Measurements from ENCODE around the gene F8. TPM values are rescaled to one million over a fixed set of nuclear protein-coding genes. Genes with fewer than 3 reads are reported as not detected.
"Not testable (repeated sequence)": the region's sequence is repeated elsewhere in the genome, so short reads cannot be mapped to it uniquely, and the experiment has no call there.

Gene F8
- total RNA-seq, 1 experiment from 2014 or later, result 9.3 TPM

DNA sequence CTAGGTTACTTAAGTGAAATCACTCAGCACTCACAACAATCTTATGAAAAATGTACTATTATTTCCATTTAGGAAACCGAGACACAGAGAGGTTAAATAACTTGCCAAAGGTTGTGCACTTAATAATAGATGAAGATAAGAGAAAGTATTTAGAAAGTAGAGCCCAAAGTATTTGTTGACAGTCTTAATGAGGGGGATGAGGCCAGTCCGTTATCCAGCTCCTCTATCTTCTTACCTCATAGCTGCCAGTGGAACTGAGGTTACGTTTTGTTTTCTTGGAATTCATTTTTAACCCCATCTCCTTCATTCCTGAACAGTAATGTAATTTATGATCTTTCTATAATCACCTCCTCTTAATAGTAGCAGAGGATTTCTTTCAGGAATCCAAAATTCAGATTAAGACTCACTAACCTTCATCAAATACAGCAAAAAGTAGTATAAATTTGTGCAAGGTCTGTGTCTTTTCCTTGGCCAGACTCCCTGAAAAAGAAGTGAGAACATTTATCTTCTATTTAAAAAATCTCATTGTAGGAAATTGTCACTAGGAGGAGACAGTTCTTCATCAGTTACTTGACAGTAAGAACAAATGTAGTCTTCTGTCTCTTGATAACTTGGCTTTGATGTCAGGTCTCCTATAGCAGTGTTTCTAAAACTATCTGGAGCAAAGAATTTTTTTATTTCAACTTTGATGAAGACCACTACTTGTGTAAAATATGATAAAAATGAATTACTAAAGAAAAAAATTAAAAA, 35.5 kb downstream of the F8 start:
- peak; percentile 23 for DNase-seq (ENCODE audit: low read depth)

DNA sequence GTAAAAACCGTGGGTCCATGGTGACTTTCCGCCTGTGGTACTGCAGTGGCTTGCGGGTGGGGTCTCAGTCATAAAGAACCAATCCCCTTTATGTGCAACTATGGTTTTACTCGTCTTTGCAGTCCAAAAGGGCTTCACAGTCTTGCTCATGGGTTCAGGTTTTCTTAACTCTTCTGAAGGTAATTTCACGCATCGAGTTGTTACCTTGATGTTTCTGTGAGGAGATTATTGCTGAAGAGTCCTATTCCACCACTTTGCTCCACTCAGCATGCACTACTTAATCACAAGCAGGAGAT, 41.5 kb downstream of the F8 start:
- no peak for DNase-seq (ENCODE audit: low read depth)

DNA sequence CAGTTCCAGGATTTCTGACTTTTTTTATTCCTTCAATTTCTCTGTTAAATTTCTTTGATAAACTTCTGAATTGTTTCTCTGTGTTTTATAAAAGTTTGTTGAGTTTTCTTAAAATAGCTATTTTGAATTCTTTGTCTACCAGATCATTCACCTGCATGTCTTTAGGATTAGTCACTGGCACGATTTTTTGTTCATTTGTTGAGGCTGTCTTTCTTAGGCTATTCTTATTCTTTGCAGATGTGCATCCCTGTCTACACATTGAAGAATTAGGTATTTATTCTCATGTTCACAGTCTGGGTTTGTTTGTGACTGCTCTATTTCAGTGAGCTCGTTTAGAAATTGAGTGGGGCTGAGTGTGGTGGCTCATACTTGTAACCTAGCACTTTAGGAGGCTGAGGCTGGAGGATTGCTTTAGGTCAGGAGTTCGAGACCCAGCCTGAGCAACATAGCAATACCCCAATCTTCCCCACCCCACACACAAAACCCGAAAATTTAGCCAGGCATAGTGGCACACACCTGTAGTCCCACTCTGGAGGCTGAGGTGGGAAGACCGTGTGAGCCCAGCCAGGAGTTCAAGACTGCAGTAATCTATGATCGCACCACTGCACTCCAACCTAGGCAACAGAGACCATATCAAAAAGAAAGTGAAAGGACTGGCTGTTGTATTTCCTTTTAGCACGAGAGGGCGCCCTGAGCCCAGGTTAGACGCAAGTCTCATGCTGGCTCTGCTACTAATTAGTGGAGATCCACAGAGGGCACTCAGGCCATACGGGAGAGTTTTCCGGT, 42.0 kb downstream of the F8 start:
- peak; percentile 80 for DNase-seq (ENCODE audit: low read depth)

DNA sequence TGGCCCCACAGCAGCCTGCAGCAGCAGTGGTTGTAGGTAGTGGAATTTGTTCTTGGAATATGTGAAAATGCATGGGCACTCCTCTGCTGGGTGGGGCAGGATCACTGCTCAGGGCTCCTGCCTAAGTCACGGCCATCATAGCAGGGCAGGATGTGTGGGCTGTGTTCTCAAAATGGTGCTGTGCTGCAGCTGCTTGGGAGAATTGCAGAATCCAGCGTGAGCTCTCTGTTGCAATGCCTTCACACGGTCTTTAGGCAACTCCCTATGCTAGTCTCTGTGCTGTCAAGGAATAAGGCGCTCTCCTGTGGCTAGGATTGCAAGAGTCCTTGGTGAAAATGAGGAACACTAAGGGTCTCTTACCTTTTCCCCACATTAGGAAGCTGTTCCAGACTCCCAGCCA, 42.9 kb downstream of the F8 start:
- no peak for DNase-seq (ENCODE audit: low read depth)

DNA sequence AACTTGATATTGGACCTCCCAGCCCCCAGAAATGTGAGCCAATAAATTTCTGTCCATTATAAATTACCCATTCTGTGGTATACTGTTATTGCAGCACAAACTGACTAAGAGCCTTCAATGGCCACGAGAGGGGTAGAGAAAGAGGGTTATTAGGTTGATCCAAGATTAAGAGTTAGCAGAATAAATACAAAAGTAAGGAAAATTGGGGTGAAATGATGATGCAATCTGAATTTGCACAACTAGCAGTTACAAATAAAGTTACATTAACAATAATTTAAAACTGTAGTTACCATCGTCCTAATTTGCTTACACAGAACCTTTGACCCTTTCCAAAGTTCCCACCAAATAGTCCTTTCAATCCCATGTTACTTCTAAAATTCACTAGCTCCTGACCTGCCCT, 54.2 kb downstream of the F8 start:
- DNase-seq (ENCODE audit: low read depth), result no peak

DNA sequence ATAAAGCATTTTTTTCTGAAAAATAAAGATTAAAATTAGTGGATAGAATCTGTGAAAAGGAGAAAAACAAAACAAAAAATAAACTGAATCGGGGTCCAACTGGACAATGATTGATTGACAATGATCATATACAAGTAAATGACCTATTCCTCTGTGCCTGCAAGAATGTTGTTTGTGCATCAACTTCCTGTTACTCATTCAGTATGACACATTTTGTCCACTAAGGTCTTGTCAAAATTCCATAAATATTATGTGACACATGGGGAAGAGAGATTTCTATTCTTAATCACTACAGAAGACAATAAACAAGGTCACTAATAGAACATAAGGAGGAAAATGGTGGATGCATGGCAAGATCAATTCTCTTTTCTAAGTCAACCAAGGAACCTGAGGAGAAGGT, 54.9 kb downstream of the F8 start:
- peak; percentile 82 for DNase-seq (ENCODE audit: low read depth)

DNA sequence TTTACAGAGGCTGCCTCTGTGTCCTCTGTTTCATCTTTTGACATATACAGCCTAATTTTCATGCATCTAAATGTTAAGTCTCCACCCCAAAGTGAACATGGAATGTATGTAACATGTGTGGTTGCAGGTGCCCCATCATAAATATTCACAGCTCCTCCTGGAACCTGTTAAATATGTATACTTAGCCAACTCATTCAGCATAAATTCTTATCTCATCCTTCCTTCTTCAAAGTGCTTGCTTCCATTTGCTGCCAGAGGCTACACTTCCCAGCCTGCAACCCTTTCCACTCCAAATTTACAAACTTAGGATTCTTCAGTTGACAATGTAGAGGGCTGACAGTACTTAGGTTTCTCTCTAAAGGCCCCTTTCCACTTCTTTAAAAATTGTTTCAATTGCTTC, 60.6 kb downstream of the F8 start:
- DNase-seq (ENCODE audit: low read depth), result no peak

DNA sequence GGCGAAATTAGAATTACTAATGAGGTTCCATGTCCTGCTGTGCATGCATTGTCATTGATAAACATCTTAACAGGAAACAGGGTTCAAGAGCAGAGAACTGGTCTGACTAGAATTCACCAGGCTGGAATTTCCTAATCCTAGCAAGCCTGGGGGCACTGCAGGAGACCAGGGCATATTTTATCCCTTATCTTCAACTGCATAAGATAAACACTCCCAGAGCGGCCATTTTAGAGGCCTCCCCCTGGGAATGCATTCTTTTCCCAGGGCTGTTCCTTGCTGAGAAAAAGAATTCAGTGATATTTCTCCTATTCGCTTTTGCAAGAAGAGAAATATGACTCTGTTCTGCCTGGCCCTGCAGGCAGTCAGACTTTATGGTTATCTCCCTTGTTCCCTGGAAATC, 66.7 kb downstream of the F8 start:
- DNase-seq (ENCODE audit: low read depth), result not testable (repeated sequence)

DNA sequence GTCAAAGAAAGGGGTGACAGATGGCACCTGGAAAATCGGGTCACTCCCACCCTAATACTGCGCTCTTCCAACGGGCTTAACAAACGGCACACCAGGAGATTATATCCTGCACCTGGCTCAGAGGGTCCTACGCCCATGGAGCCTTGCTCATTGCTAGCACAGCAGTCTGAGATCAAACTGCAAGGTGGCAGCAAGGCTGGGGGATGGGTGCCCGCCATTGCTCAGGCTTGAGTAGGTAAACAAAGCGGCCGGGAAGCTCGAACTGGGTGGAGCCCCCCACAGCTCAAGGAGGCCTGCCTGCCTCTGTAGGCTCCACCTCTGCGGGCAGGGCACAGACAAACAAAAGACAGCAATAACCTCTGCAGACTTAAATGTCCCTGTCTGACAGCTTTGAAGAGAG, 83.3 kb downstream of the F8 start:
- DNase-seq (ENCODE audit: low read depth), result not testable (repeated sequence)

DNA sequence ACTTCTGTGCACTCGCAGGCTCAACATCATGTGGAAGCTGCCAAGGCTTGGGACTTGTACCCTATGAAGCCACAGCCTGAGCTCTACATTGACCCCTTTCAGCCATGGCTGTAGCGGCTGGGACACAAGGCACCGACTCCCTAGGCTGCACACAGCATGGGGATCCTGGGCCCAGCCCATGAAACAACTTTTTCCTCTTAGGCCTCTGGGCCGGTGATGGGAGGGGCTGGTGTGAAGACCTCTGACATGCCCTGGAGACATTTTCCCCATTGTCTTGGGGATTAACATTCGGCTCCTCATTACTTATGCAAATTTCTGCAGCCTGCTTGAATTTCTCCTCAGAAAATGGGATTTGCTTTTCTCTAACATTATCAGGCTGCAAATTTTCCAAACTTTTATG, 97.8 kb downstream of the F8 start:
- not testable (repeated sequence) for DNase-seq (ENCODE audit: low read depth)

DNA sequence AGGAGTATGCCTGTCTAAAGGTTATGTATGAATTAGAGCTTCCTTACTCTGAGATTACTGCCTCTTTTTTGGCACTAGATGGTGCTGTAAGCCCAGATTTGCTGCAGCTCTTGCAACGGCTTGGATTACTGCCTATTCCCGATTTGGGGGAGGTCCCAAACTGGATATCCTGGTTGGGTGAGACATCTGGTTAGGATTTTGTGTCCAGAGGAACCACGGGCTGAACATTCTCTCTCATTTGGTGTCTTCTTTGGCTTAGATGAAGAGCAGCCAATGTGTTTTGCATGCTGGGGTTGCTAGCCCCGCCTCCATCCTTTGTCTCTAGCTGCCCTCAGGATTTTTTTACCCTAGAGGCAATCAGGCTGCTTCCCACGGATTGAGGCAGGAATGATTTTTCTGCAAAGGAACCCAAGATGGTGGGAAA, 104.5 kb downstream of the F8 start:
- peak; percentile 84 for DNase-seq (ENCODE audit: low read depth)

DNA sequence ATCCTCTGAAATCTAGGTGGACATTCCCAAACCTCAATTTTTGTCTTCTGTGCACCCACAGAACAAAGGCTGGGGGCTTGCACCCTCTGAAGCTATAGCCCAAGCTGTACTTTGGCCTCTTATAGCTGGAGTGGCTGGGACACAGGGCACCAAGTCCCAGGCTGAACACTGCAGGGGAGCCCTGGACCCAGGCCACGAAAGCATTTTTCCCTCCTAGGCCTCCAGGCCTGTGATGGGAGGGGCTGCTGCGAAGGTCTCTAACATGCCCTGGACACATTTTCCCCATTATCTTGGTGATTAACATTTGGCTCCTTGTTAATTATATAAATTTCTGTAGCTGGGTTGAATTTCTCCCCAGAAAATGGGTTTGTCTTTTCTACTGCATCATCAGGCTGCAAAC, 108.5 kb downstream of the F8 start:
- DNase-seq (ENCODE audit: low read depth), result no peak

DNA sequence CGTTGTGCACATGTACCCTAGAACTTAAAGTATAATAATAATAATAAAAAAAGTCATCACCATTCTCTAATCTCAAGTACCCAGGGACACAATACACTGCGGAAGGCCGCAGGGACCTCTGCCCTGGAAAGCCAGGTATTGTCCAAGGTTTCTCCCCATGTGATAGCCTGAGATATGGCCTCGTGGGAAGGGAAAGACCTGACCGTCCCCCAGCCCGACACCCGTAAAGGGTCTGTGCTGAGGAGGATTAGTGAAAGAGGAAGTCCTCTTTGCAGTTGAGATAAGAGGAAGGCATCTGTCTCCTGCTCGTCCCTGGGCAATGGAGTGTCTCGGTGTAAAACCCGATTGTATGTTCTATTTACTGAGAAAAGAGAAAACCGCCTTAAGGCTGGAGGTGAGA, 112.0 kb downstream of the F8 start:
- not testable (repeated sequence) for DNase-seq (ENCODE audit: low read depth)

DNA sequence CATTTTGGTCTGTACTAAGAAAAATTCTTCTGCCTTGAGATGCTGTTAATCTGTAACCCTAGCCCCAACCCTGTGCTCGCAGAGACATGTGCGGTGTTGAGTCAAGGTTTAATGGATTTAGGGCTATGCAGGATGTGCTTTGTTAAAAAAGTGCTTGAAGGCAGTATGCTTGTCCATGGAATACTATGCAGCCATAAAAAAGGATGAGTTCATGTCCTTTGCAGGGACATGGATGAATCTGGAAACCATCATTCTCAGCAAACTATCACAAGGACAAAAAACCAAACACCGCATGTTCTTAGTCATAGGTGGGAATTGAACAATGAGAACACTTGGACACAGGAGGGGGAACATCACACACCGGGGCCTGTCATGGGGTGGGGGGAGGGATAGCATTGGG, 112.5 kb downstream of the F8 start:
- DNase-seq (ENCODE audit: low read depth), result not testable (repeated sequence)

DNA sequence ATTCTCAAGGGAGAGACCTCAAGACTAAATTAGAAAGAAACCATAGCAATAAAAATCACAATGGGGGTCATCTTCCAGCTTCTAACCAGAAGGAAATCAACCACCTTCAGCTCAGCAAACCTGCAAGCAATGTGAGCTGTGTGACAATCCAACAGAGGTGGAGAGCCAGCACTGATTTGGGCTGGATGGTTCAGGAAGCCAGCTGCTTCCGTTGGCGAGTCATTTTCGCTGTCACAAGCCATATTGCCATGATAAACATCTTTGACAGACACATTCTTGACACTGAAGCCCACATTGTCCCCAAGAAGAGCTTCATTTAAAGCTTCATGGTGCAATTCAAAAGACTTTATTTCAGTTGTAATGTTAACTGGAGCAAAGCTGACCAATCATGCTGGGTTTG, 113.7 kb downstream of the F8 start:
- no peak for DNase-seq (ENCODE audit: low read depth)

DNA sequence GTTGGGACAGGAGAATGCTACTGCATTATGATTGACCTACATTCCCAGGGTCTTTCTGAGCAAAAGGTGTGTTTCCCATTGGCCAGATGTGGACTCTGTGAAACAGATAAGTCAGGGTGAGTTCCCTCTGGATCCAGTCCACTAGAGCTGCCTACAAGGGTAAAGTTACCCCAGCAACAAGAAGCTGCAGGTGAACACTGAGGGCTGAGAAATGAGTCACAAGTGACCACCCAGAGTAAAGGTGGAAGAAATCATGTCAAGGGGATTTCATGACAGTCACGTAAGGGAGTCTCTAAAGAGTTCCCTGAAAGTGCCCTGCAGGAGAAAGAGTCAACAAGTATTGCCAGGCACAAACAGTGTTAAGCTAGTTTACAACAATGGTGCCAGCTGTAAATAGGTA, 120.1 kb downstream of the F8 start:
- no peak for DNase-seq (ENCODE audit: low read depth)

DNA sequence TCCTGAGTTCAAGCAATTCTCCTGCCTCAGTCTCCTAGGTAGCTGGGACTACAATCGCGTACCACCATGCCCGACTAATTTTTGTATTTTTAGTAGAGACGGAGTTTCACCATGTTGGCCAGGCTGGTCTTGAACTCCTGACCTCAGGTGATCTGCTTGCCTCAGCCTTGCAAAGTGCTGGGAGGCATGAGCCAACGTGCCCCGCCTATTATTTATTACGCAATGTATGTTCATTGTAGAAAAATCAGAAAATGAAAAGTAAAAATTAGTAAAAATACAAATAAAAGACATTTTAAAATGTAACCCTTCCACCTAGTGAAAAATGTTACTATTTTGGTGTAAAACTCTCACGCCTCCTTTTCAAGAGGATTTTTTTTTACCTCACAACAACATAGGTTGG, 122.2 kb downstream of the F8 start:
- DNase-seq (ENCODE audit: low read depth), result no peak

DNA sequence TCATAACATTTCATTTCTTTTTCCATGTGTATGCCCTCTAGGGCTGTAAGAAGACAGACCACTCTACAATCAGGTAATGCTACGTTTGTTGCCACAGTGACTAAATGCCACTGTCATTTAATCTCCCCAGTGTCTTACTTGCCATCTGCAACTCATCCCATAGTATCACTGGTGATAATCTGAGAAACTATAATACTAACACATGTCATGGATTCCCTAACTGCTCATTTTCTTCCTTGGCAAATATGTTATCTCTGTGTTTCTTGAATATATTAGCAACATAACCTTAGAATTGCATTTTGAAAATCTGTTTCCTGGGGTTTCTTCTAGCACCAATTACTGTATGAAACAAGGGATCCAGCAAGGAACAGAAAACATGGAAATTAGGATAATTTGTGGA, 130.2 kb downstream of the F8 start:
- no peak for DNase-seq (ENCODE audit: low read depth)

DNA sequence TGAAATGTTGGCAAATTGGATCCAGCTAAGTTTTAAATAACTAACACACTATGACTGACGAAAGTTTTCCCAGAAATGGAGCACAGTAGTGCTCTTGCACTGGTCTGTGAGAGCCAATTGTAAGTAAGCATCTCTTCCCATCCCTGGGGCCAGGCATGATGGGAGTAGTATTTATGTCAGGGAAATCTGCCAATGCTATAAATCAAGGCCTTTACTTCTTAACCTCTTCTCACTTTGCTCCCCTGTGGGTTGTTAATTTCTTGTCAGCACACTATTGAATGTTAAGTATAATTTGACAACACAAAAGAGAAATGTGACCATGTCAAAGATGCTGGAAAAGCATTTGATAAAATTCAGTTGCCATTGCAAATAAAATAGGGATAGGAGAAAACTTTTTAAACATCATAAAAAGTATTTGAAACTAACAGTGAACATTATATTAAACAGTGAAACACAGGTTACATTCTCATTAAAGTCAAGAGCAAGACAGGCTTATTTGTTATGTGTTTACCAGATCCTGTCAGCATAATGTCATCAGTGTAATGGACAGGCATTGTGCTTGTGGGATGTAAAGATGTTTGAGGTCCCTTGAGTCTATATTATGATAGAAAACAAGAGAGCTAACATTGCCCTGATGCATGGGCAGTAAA, 131.4 kb downstream of the F8 start:
- DNase-seq (ENCODE audit: low read depth), result peak; percentile 20

DNA sequence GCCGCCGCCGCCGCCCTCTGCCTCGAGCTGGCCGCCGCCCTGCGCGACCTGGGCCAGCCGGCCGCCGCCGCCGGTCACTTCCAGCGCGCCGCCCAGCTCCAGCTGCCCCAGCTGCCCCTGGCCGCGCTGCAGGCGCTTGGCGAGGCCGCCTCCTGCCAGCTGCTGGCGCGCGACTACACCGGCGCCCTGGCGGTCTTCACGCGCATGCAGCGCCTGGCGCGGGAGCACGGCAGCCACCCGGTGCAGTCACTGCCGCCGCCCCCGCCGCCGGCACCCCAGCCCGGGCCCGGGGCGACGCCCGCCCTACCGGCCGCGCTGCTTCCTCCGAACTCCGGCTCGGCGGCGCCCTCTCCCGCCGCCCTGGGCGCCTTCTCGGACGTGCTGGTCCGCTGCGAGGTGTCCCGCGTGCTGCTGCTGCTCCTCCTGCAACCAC, 135.7 kb downstream of the F8 start:
- not testable (repeated sequence) for DNase-seq (ENCODE audit: low read depth)

DNA sequence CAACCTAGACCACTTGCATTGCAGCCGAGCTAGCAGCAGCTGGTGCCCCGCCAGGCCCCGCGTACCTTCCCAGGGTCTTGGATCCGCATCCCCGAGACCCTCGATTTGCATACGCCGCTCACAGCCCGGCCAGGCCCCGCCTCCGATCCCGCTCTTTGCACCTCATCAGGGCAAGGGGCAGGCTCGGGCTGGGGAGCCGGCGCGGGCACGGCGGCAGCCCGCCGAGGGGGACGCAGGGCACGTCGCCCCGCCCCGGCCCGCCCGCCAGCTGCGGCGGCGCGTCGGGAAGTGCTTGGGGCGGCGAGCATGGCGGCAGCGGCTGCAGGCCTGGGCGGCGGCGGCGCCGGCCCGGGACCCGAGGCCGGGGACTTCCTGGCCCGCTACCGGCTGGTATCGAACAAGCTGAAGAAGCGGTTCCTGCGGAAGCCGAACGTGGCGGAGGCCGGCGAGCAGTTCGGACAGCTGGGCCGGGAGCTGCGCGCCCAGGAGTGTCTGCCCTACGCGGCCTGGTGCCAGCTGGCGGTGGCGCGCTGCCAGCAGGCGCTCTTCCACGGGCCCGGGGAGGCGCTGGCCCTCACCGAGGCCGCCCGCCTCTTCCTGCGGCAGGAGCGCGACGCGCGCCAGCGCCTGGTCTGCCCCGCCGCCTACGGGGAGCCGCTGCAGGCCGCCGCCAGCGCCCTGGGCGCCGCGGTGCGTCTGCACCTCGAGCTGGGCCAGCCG, 136.3 kb downstream of the F8 start, which contains the start of gene F8A1:
F8A1 (plus strand) TSS at position 287 of the 720 bp plus-strand sequence; CDS start at position 307, 20 bp downstream.
- not testable (repeated sequence) for DNase-seq (ENCODE audit: low read depth)

DNA sequence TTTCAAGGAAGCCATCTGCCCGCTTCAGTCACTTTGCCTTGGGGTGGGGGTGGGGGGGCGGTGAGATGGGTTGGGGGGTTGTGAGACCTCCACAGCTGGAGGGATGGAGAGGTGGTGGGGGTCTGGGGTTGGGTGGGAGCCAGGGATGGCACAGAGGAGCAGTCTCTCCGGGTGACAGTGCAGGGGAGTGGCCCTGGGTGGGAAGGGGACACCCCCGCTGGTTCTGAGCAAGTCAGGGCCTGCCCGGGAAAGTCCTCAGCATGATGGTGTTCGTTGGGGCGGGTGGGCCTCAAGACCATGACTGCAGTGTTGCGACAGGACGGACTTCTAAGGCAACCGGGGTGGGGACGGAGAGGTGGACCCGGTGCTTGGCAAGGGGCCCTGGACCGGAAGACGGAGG, 137.0 kb downstream of the F8 start:
- not testable (repeated sequence) for DNase-seq (ENCODE audit: low read depth)

Data from M059J (cell line).